H9 (cell line): ENCODE data around the gene PFDN4. TPM values are rescaled to one million over a fixed set of nuclear protein-coding genes. Genes with fewer than 3 reads are reported as not detected.

ENCODE experiments used
- DNase-seq: peaks from one replicate; pipeline ENCODE4 v3.0.0-alpha.2; 2017
- H2AFZ ChIP-seq: one replicate; pipeline ENCODE4 v1.6.1; 2013; ENCODE audit warnings: mild to moderate bottlenecking, low read length, control low read depth, moderate library complexity
- H2AK5ac ChIP-seq: 2 replicates; pipeline ENCODE4 v1.6.1; 2013; ENCODE audit warnings: low read length, control low read depth, mixed read lengths; ENCODE audit not compliant: insufficient read length
- H2BK120ac ChIP-seq: one replicate; pipeline ENCODE4 v1.6.1; 2013; ENCODE audit warnings: low read depth, mild to moderate bottlenecking, low read length, control low read depth, inconsistent platforms; ENCODE audit not compliant: poor library complexity, severe bottlenecking
- H2BK12ac ChIP-seq: 2 replicates; pipeline ENCODE4 v1.6.1; 2013; ENCODE audit warnings: low read length, control low read depth, mixed read lengths, low read depth; ENCODE audit not compliant: insufficient read length
- H2BK15ac ChIP-seq: 2 replicates; pipeline ENCODE4 v1.6.1; 2013; ENCODE audit warnings: low read depth, low read length, control low read depth
- H2BK20ac ChIP-seq: one replicate; pipeline ENCODE4 v1.6.1; 2013; ENCODE audit warnings: low read depth, mild to moderate bottlenecking, low read length, control low read depth, inconsistent platforms; ENCODE audit not compliant: poor library complexity, severe bottlenecking
- H2BK5ac ChIP-seq: 2 replicates; pipeline ENCODE4 v1.6.1; 2013; ENCODE audit warnings: low read length, control low read depth, mixed read lengths; ENCODE audit not compliant: insufficient read length
- H3K14ac ChIP-seq: 2 replicates; pipeline ENCODE4 v1.6.1; 2013; ENCODE audit warnings: low read length, control low read depth; ENCODE audit not compliant: insufficient read depth
- H3K18ac ChIP-seq: 2 replicates; pipeline ENCODE4 v1.6.1; 2013; ENCODE audit warnings: low read depth, mild to moderate bottlenecking, mixed read lengths, low read length, control low read depth; ENCODE audit not compliant: insufficient read length
- H3K23ac ChIP-seq: 2 replicates; pipeline ENCODE4 v1.6.1; 2013; ENCODE audit warnings: low read length, control low read depth, mixed read lengths, low read depth; ENCODE audit not compliant: insufficient read length
- H3K23me2 ChIP-seq: 2 replicates; pipeline ENCODE4 v1.6.1; 2013; ENCODE audit warnings: low read depth, mild to moderate bottlenecking, mixed read lengths, low read length, control low read depth; ENCODE audit not compliant: insufficient read length, poor library complexity, severe bottlenecking
- H3K27ac ChIP-seq: 2 replicates; pipeline ENCODE4 v1.5.1; 2013; ENCODE audit warnings: low read length, control low read depth, mixed read lengths, low read depth; ENCODE audit not compliant: insufficient read length
- H3K27me3 ChIP-seq: 2 replicates; pipeline ENCODE4 v1.6.1; 2013; ENCODE audit warnings: low read length, control low read depth, inconsistent platforms; ENCODE audit not compliant: insufficient read depth
- H3K4ac ChIP-seq: 2 replicates; pipeline ENCODE4 v1.6.1; 2013; ENCODE audit warnings: low read depth, mild to moderate bottlenecking, control low read depth, inconsistent platforms, low read length, moderate library complexity
- H3K4me1 ChIP-seq: 2 replicates; pipeline ENCODE4 v1.6.1; 2013; ENCODE audit warnings: low read length, control low read depth, inconsistent platforms; ENCODE audit not compliant: insufficient read depth
- H3K4me2 ChIP-seq: 2 replicates; pipeline ENCODE4 v1.6.1; 2013; ENCODE audit warnings: low read length, control low read depth, mixed read lengths; ENCODE audit not compliant: insufficient read length, insufficient read depth
- H3K56ac ChIP-seq: 2 replicates; pipeline ENCODE4 v1.6.1; 2013; ENCODE audit warnings: low read depth, mild to moderate bottlenecking, mixed read lengths, low read length, control low read depth; ENCODE audit not compliant: insufficient read length
- H3K79me1 ChIP-seq: 2 replicates; pipeline ENCODE4 v1.6.1; 2013; ENCODE audit warnings: low read depth, mild to moderate bottlenecking, moderate library complexity, low read length, control low read depth, inconsistent platforms; ENCODE audit not compliant: insufficient read depth, poor library complexity, severe bottlenecking
- H3K79me2 ChIP-seq: 2 replicates; pipeline ENCODE4 v1.6.1; 2013; ENCODE audit warnings: low read length, control low read depth, inconsistent platforms; ENCODE audit not compliant: insufficient read depth
- H3K9ac ChIP-seq: 2 replicates; pipeline ENCODE4 v1.6.1; 2013; ENCODE audit warnings: low read length, control low read depth, mixed read lengths; ENCODE audit not compliant: insufficient read length; ENCODE audit errors: extremely low read depth
- H3K9me3 ChIP-seq: one replicate; pipeline ENCODE4 v1.6.1; 2013; ENCODE audit warnings: low read depth, low read length, inconsistent platforms; ENCODE audit not compliant: control insufficient read depth
- H3T11ph ChIP-seq: one replicate; pipeline ENCODE4 v1.6.1; 2013; ENCODE audit warnings: mild to moderate bottlenecking, low read length, control low read depth, inconsistent platforms
- H4K20me1 ChIP-seq: one replicate; pipeline ENCODE4 v1.6.1; 2013; ENCODE audit not compliant: control insufficient read depth, insufficient read length, insufficient read depth
- H4K5ac ChIP-seq: 2 replicates; pipeline ENCODE4 v1.6.1; 2013; ENCODE audit warnings: low read depth, mild to moderate bottlenecking, mixed read lengths, low read length, control low read depth; ENCODE audit not compliant: insufficient read length
- H4K8ac ChIP-seq: replicated peaks from 2 replicates; pipeline ENCODE4 v1.6.1; 2013; ENCODE audit warnings: low read length, control low read depth, mixed read lengths, low read depth; ENCODE audit not compliant: insufficient read length
- H4K91ac ChIP-seq: 2 replicates; pipeline ENCODE4 v1.6.1; 2013; ENCODE audit warnings: low read depth, mild to moderate bottlenecking, moderate library complexity, mixed read lengths, low read length, control low read depth; ENCODE audit not compliant: insufficient read length
- H3K27ac Mint-ChIP-seq, 3 experiments: 2 replicates in 2 of 3; 3 replicates in 1 of 3; pipeline ENCODE4 v1.8.0; 2020 to 2021; ENCODE audit warnings: mixed read lengths in 3 of 3, mild to moderate bottlenecking in 1 of 3, moderate library complexity in 1 of 3
- H3K27me3 Mint-ChIP-seq: 2 replicates; pipeline ENCODE4 v1.8.0; 2021; ENCODE audit warnings: low read depth, mild to moderate bottlenecking, moderate library complexity, mixed read lengths
- H3K36me3 Mint-ChIP-seq, 3 experiments: 2 replicates in 2 of 3; 3 replicates in 1 of 3; pipeline ENCODE4 v1.8.0; 2020 to 2021; ENCODE audit warnings: low read depth in 3 of 3, mixed read lengths in 3 of 3; ENCODE audit not compliant: insufficient read depth in 1 of 3
- H3K4me1 Mint-ChIP-seq, 2 experiments: 2 replicates each; pipeline ENCODE4 v1.8.0; 2020; ENCODE audit warnings: mixed read lengths in 2 of 2
- H3K4me3 Mint-ChIP-seq, 2 experiments: 2 replicates in 1 of 2; 3 replicates in 1 of 2; pipeline ENCODE4 v1.8.0; 2020 to 2021; ENCODE audit warnings: mild to moderate bottlenecking in 2 of 2, mixed read lengths in 2 of 2, moderate library complexity in 1 of 2
- H3K9me3 Mint-ChIP-seq, 2 experiments: 2 replicates in 1 of 2; 3 replicates in 1 of 2; pipeline ENCODE4 v1.8.0; 2020; ENCODE audit warnings: mild to moderate bottlenecking in 2 of 2, mixed read lengths in 2 of 2, moderate library complexity in 1 of 2
- CTCF ChIP-seq: fragments of 200-600 bp; sonication (generic); conservative IDR thresholded peaks from 3 replicates; pipeline ENCODE4 v1.8.0; 2021; ENCODE audit warnings: antibody characterized with exemption, mild to moderate bottlenecking
- WGBS: extraction: QIAGEN DNeasy Blood & Tissue Kit; methylation state at CpG from one replicate; pipeline ENCODE4 v1.1.7; 2013; ENCODE audit warnings: missing lambda C conversion rate, low lambda C conversion rate, mixed read lengths; ENCODE audit not compliant: insufficient read length; ENCODE audit errors: extremely low coverage; 5-methylcytosine and 5-hydroxymethylcytosine counted together
- total RNA-seq: library from RNA; stranded (reverse); gene quantifications from 2 replicates; pipeline ENCODE4 v1.2.1, GENCODE V29; 2021

The PFDN4 gene
- total RNA-seq, 1 experiment from 2014 or later = 73.6 TPM

DNA sequence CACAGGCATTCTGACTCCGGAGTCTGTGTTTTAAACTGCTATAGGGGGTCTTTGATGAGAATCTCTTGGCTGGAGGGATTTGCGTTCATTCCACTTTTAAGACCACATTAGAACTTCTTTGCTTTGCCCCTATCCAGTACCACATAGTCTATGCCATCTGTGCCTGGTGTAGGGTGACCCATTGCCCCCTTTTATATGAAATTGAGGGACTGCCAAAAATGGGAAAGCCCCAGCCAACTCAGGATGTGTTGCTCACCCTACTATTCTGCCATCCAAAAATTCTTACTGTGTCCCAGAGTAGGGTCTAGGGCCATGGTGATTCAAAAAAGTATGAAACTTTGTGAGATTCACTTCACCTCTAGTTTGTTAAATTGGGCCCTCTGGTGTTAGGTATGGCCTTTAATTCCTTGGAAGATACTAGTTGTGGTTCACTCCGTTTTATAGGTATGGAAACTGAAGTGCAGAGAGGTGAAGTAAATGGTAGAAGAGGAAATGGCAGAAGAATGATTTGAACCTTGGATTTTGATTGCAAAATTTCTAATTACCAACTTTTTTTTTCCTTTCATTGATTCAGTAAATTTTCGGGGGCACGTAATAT is 1.4 kb downstream of the PFDN4 start:
- Histone ChIP-seq H2BK20ac (no peak overlapping the region), H3K79me1 (peaks cover 3% of the 10 kb centered on the region), H3K27me3 (no peaks in the 10 kb centered on the region), H4K8ac (no peak overlapping the region), H2BK120ac (no peak overlapping the region), H3K27ac (no peak overlapping the region), H2AK5ac (no peak overlapping the region), H3K4me2 (peak overlapping the region; percentile 88), H2BK12ac (no peak overlapping the region), H3K18ac (no peak overlapping the region), H4K20me1 (no peaks in the 10 kb centered on the region), H4K5ac (no peak overlapping the region), H3K4me1 (no peaks in the 10 kb centered on the region), H3K23ac (no peak overlapping the region), H3K9me3 (no peaks in the 10 kb centered on the region), H3K4ac (no peak overlapping the region), H2BK15ac (no peak overlapping the region), H3K9ac (peak overlapping the region; percentile 98), H3K56ac (no peak overlapping the region), H3K23me2 (peaks cover 7% of the 10 kb centered on the region), H3T11ph (no peak overlapping the region), H3K14ac (no peak overlapping the region), H4K91ac (no peak overlapping the region), H3K79me2 (peaks cover 34% of the 10 kb centered on the region; the same call in 1 of the 2 replicates), H2BK5ac (no peak overlapping the region), H2AFZ (no peak overlapping the region)
- H3K36me3 Mint-ChIP-seq = peaks cover 8 to 28% (median 19%) of the 10 kb centered on the region in 3 experiments; a peak in 6 of 7 replicates
- peaks cover 17 to 18% of the 10 kb centered on the region in 2 experiments for H3K4me1 Mint-ChIP-seq
- H3K27me3 Mint-ChIP-seq = no peaks in the 10 kb centered on the region
- H3K4me3 Mint-ChIP-seq = peak overlapping the region; percentile 94 to 95
- peak overlapping the region in 1 of 3 experiments; percentile 73; a peak in 3 of 7 replicates for H3K27ac Mint-ChIP-seq
- no peak; the same call in 2 of the 3 replicates for TF ChIP-seq CTCF
- no peaks in the 10 kb centered on the region for H3K9me3 Mint-ChIP-seq
- WGBS = no CpG with 5 or more reads among the region's 5 CpGs
- DNase-seq = no peak
